Stimulated activated CD4-positive, alpha-beta T cell treated with anti-CD3 and anti-CD28 coated beads, Interleukin-4, amount 100 ng/mL, for 48 hours (primary cell): ENCODE data around the gene SNX27.

Experiments used
- DNase-seq, 2 donors: peaks; one replicate each; pipeline ENCODE4 v3.0.0-alpha.2; 2020; ENCODE audit warnings: low read depth in 2 of 2

The SNX27 gene

GRCh38 chr1:151705146-151705545 lies 93.3 kb downstream of the SNX27 start:
- no peak for DNase-seq

- DNase-seq, result no peak
Observed at GRCh38 chr1:151705753-151706463, 94.1 kb downstream of the SNX27 start.

GRCh38 chr1:151706464-151707415 lies 94.9 kb downstream of the SNX27 start:
- no peak for DNase-seq

GRCh38 chr1:151707541-151708065 lies 95.8 kb downstream of the SNX27 start:
- DNase-seq, result no peak

- no peak for DNase-seq
Observed at GRCh38 chr1:151708891-151709290, 97.0 kb downstream of the SNX27 start.

DNA sequence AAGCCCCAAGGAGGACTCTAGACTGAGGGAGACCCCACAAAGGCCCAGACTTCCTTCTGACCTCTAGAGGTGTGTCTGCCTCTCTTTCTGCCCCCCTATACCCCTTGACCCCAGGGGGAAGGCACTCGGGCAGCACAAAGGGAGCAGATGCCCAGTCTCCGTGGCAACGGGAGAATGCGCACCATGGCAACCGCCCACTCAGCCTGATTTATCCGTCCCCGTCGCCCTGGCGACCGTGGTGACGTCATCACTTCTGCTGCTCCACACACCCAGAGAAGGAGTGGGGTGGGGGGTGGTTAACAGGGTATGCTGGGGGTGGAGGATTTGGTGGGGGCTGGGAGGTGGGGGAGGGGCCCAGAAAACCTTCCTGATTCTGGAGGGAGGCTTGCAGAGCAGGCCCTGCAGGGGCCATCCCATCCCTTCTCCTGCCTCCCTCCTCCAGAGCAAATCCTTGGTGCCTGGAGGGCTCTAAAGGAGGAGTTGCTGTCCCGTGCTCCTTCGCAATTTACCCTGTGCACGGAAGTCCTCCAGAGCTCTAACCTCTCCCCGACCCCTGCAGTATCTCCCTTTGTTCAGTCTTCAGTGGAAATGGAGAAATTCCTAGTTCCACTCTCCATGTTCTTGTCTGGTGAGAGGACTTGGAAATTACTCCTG lies 98.5 kb downstream of the SNX27 start:
- peak; percentile 28 to 45 for DNase-seq

DNA sequence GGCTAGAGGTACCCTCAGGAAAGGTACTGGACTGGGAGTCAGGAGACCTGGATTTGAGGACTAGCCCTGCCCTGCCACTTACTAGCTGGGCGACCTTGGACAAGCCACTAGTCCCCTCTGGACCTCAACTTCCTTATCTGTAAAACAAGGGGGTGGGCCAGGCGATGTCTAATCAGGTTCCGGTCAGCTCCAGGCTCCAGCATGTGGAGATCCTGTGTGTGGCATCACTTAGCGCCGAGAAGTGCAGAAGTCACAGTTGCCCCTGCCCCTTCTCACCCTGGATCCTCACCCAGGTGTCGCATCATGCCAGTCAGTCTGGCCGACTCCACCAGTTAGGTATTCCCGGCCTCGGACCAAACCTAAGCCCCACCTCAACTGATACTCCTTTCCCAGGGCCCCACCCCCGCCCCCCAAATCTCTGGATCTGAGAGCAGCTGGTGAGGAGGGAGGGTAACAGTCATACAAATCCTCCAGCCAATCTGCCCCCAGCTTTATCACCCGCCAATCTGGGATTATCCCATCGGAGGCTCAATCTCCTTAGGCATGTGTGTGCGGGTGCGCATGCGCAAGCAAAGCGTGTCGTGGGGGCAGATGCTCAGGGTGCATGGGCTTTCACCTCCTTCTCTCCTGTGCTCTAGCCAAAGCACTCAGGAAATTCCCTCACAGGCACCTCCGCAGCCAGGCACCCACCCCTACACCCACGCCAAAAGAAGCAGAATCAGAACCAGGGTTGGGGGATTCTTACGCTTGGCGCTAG lies 99.4 kb downstream of the SNX27 start:
- no peak for DNase-seq

GRCh38 chr1:151711951-151712350 lies 100.1 kb downstream of the SNX27 start:
- DNase-seq, result no peak

DNA sequence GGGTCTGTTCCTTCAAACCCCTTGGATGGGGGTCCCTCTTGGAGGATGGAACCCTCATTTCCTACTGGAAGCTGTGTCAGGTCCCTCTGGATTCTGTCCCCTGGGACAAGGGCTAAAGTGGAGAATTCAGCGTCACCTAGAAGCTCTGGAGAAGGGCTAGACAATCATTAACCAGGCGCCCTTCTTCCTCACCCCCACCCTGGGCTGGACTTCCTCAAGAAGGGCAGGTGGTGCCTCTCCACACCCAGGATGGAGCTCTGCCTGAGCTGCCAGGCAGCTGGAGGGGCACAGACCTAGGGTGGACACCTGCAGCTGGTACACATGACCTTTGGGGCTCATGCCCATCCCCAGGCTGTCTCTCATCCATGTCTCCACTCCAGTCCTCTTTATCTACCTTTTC lies 101.2 kb downstream of the SNX27 start:
- DNase-seq, result no peak

DNA sequence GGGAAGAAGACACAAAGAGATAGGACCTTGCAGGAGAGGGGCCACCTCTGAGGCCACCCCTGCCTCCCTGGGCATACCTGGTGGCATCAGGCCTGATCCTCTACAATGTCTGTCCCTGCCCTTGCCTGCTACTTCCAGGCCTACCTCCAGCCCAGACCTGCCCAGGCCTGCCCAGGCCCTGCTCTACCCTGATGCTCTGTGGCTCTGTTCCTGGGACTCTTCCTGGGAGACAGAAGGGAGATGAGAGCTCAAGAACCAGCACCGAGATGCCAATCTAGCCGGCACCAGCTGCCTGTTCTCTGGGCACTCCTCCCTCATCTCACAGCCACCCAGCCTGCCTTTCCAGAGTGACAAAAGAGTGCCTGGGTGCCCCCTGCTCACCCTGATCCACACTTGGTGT lies 102.0 kb downstream of the SNX27 start:
- no peak for DNase-seq

GRCh38 chr1:151714820-151715725 lies 103.2 kb downstream of the SNX27 start:
- no peak for DNase-seq

DNA sequence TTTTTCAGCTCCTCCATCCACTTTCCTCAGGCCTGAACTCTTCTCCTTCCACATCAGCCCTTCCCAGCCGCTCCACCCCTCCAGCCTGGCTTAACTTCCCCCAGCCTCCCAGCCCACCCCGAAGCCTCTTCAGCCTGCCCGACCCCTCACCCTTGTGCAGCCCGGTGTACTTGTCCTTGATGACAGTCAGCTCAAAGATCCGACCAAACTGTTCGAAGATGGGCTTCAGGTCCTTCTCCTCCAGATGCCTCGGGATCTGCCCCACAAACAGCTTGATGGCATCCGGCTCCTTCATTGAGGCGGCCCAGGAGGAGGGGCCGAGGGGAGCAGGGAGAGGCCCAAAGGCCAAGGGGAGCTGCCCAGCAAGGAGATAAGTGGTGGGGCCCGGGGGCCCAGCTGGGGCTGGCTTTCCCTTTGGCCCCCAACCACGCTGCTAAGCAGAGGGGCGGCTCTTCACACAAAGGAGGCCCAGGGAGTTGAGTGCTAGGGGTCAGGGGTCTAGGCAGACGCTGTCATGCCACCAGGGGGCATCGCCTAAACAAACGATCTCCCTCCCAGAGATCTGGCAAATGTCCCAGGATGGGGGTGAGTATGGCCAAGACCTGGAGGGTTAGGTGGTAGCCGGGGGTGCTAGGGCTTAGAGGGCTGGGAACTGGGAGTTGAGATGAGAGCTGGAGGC lies 104.0 kb downstream of the SNX27 start:
- no peak for DNase-seq

GRCh38 chr1:151716405-151716762 lies 104.5 kb downstream of the SNX27 start:
- no peak for DNase-seq

DNA sequence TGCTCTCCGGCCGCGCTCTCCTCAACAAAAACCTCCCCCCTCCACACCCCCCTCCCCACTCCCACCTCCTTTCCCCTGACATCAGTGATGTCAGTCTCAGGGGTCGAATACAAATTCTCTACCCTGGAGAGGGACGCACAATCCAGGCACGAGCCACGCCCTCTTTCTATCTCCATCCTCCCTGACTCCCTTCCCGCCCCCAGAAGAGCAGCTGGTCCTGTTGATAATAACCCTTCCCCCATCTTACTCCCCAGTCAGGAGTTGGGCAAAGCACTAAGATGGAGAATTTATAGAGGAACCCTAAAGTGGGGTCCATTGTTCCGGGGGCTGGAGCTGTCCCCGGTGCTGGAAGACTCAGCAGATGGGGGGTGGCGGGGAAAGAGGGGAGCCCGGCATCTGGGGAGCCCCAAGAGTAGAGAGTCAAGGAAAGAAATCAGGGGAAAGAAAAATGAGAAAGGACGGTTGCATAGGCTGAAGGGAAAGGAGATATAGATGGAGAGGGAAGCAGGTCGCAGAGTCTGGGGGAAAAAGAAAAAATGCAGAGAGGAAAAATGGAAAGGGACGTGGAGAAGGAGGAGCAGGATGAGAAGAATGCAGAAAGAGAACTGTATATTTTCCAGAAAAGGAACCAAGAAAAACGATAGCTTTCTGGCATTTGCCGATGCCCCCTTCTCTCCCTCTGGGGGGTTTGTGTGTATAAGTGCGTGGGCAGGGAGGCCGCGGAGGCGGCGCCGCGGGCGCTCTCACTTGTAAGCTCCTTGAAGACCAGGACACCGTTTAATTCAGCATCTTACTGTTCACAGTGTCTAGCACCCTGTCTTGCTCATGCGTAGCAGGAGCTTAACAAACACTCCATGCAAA lies 105.2 kb downstream of the SNX27 start, which contains the start of gene CELF3:
Gene CELF3 (minus strand): TSS at position 33 of the 861 bp plus-strand sequence. CDS start 783 bp downstream, outside the sequence.
- no peak for DNase-seq

DNA sequence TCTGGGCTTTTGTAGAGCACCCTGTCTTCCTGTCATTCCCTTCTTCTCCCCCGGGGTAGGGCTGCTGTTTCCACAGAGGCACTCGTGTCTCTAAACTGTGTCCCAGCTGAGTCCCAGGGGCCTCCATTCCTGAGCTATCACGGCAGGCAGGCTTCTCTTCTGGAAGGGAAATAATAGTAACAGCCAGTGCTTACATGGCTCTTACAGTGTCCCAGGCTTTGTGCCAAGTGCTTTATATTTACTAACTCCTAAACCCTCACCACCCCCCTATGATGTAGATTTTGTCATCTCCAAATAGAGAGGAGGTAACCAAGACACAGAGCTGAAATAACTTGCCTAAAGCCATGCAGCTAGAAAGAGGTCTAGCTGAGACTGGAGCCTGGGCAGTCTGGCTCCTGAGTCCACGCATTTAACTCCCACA lies 106.2 kb downstream of the SNX27 start:
- DNase-seq, result no peak

DNA sequence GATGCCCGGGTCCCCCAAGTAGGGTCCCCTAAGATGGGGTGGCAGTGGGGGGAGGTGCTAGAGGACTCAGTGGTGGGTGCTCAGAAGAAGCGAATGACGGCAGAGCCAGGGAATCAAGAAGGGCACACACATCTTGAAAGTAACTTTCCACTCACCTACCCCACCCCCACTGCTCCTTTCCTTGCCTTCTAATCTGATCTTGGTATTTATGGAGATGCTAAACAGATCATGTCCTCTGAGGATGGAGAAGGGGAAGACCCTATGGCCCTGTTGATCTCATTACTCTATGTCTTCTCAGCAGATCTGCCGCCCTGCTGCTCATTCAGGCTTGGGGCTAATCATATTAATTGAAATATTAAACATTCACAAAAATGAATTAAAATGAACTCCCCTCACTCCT lies 106.8 kb downstream of the SNX27 start:
- DNase-seq, result no peak

- DNase-seq, result no peak
Observed at GRCh38 chr1:151720125-151720524, 108.3 kb downstream of the SNX27 start.

- no peak for DNase-seq
Observed at GRCh38 chr1:151720554-151720953, 108.7 kb downstream of the SNX27 start.
